Measurements from ENCODE around the gene GJA1. TPM values are rescaled to one million over a fixed set of nuclear protein-coding genes. Genes with fewer than 3 reads are reported as not detected.

GJA1 gene
- total RNA-seq, 1 experiment from 2014 or later: 120 TPM

- DNase-seq (ENCODE audit: low spot score): no peak
- BruUV-seq (replicated peaks): no TSS peak
- Histone ChIP-seq H3K4me1 (ENCODE audit: insufficient read depth, low read length, poor library complexity, severe bottlenecking) (no peaks in the 10 kb centered on the region), H3K27ac (ENCODE audit: low read depth, low read length, poor library complexity, severe bottlenecking) (no peak overlapping the region), H3K4me3 (ENCODE audit: low read depth, low read length, poor library complexity, severe bottlenecking) (no peak overlapping the region), H3K36me3 (ENCODE audit: insufficient read depth, low read length, poor library complexity, severe bottlenecking) (no peaks in the 10 kb centered on the region), H3K27me3 (replicated peaks; ENCODE audit: insufficient read depth, low read depth, low read length, poor library complexity) (no peaks in the 10 kb centered on the region), H3K9me3 (ENCODE audit: low read depth, low read length, poor library complexity, severe bottlenecking) (no peaks in the 10 kb centered on the region)
- no peak for TF ChIP-seq CTCF (conservative IDR thresholded peaks at IDR 0.05; ENCODE audit: low read depth, low read length)
- TF ChIP-seq EZH2 (IDR thresholded peaks at IDR 0.05; ENCODE audit: borderline replicate concordance, low read depth, low read length, poor library complexity, severe bottlenecking): no peak
- ChIA-PET CTCF (no interaction called here), POLR2A (ENCODE audit: low non-redundant PET) (no interaction called here)
- intact Hi-C loops (cut with micrococcal nuclease; ENCODE audit: unreplicated experiment): no loop called here
These were observed 44.1 kb downstream of the GJA1 start for GRCh38 chr6:121479486-121480098.

- BruUV-seq (replicated peaks): no TSS peak
- no peak overlapping the region for H3K27ac ChIP-seq (ENCODE audit: low read depth, low read length, poor library complexity, severe bottlenecking)
- H3K36me3 ChIP-seq (ENCODE audit: insufficient read depth, low read length, poor library complexity, severe bottlenecking): no peaks in the 10 kb centered on the region
- no peaks in the 10 kb centered on the region for H3K27me3 ChIP-seq (replicated peaks; ENCODE audit: insufficient read depth, low read depth, low read length, poor library complexity)
- no peak for DNase-seq (ENCODE audit: low spot score)
- TF ChIP-seq EZH2 (IDR thresholded peaks at IDR 0.05; ENCODE audit: borderline replicate concordance, low read depth, low read length, poor library complexity, severe bottlenecking) (no peak), CTCF (conservative IDR thresholded peaks at IDR 0.05; ENCODE audit: low read depth, low read length) (no peak)
- ChIA-PET CTCF (no interaction called here), POLR2A (ENCODE audit: low non-redundant PET) (no interaction called here)
- intact Hi-C loops (cut with micrococcal nuclease; ENCODE audit: unreplicated experiment): no loop called here
- no peaks in the 10 kb centered on the region for H3K9me3 ChIP-seq (ENCODE audit: low read depth, low read length, poor library complexity, severe bottlenecking)
- no peak overlapping the region for H3K4me3 ChIP-seq (ENCODE audit: low read depth, low read length, poor library complexity, severe bottlenecking)
- H3K4me1 ChIP-seq (ENCODE audit: insufficient read depth, low read length, poor library complexity, severe bottlenecking): no peaks in the 10 kb centered on the region
These were observed 44.8 kb downstream of the GJA1 start for GRCh38 chr6:121480099-121480713.

- POLR2A ChIA-PET (ENCODE audit: low non-redundant PET): interaction anchor here (0.5 kb wide), 1 partner anchor 12 kb away, joined by 3 read pairs; no protein-coding TSS in a partner anchor
- no peak for DNase-seq (ENCODE audit: low spot score)
- no peak for TF ChIP-seq CTCF (conservative IDR thresholded peaks at IDR 0.05; ENCODE audit: low read depth, low read length)
- no peak for TF ChIP-seq EZH2 (IDR thresholded peaks at IDR 0.05; ENCODE audit: borderline replicate concordance, low read depth, low read length, poor library complexity, severe bottlenecking)
- Histone ChIP-seq H3K27ac (ENCODE audit: low read depth, low read length, poor library complexity, severe bottlenecking) (no peak overlapping the region), H3K4me1 (ENCODE audit: insufficient read depth, low read length, poor library complexity, severe bottlenecking) (no peaks in the 10 kb centered on the region), H3K36me3 (ENCODE audit: insufficient read depth, low read length, poor library complexity, severe bottlenecking) (no peaks in the 10 kb centered on the region), H3K9me3 (ENCODE audit: low read depth, low read length, poor library complexity, severe bottlenecking) (no peaks in the 10 kb centered on the region), H3K4me3 (ENCODE audit: low read depth, low read length, poor library complexity, severe bottlenecking) (no peak overlapping the region), H3K27me3 (replicated peaks; ENCODE audit: insufficient read depth, low read depth, low read length, poor library complexity) (no peaks in the 10 kb centered on the region)
- CTCF ChIA-PET: no interaction called here
- intact Hi-C loops (cut with micrococcal nuclease; ENCODE audit: unreplicated experiment): no loop called here
- BruUV-seq (replicated peaks): no TSS peak
These were observed 46.7 kb downstream of the GJA1 start for GRCh38 chr6:121482004-121482693.
